HepG2 (cell line): ENCODE data around the gene ABHD12.

Experiments
- ASH2L ChIP-seq: fragments of 300-600, 200-600 bp; sonication (generic); IDR thresholded peaks from 2 replicates; pipeline ENCODE4 v1.7.0; 2017; ENCODE audit warnings: low read depth, mild to moderate bottlenecking, moderate library complexity, mixed read lengths, low read length; ENCODE audit not compliant: insufficient read length
- PCBP1 ChIP-seq: fragments of 200-400 bp; formaldehyde crosslinking; IDR thresholded peaks from 2 replicates; pipeline ENCODE4 v1.6.1; 2017; ENCODE audit warnings: mild to moderate bottlenecking, low read depth, low read length, borderline replicate concordance
- PHF8 ChIP-seq: sonication (generic); formaldehyde crosslinking; IDR thresholded peaks from 2 replicates; pipeline ENCODE4 v1.5.0; 2020; ENCODE audit warnings: missing genetic modification reagents
- ZNF747 ChIP-seq: sonication (generic); formaldehyde crosslinking; IDR thresholded peaks from 2 replicates; pipeline ENCODE4 v1.8.1; 2023; ENCODE audit warnings: missing genetic modification reagents, mild to moderate bottlenecking, borderline replicate concordance

DNA sequence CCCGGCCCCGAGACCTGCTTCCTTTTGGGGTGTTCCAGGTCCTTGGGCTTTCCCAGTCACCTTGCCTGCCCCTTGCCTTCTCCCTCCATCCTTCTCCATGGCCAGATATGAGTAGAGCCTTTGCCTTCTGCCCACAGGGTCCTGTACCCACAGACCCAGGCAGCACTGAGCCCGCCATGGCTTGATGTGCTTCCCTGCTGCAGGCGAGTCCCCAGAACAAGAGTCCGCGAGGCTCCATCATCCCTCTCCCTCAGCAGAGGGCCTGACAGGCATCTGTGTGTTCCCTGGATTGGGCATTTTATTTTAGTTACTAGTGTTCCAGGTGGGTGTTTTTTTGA lies 120.8 kb downstream of the ABHD12 start:
- no peak for TF ChIP-seq PCBP1
- TF ChIP-seq ZNF747 (CRISPR knock-in tag) = no peak
- no peak for TF ChIP-seq ASH2L
- TF ChIP-seq PHF8 (CRISPR knock-in tag) = no peak
